ENCODE results near the gene LHPP.
A peak's percentile ranks its signal among the peaks of the same experiment; 100 is the strongest.

LHPP gene

GRCh38 chr10:124417895-124418725, 43.5 kb upstream of the LHPP start:
- H2AK5ac ChIP-seq (ENCODE audit: low read depth, low read length) = no peak overlapping the region
- WGBS, 2 donors (ENCODE audit: extremely low coverage in 2 of 2, insufficient read length in 2 of 2, insufficient replicate concordance in 1 of 2) = no CpG with 5 or more reads among the region's 64 CpGs

DNA sequence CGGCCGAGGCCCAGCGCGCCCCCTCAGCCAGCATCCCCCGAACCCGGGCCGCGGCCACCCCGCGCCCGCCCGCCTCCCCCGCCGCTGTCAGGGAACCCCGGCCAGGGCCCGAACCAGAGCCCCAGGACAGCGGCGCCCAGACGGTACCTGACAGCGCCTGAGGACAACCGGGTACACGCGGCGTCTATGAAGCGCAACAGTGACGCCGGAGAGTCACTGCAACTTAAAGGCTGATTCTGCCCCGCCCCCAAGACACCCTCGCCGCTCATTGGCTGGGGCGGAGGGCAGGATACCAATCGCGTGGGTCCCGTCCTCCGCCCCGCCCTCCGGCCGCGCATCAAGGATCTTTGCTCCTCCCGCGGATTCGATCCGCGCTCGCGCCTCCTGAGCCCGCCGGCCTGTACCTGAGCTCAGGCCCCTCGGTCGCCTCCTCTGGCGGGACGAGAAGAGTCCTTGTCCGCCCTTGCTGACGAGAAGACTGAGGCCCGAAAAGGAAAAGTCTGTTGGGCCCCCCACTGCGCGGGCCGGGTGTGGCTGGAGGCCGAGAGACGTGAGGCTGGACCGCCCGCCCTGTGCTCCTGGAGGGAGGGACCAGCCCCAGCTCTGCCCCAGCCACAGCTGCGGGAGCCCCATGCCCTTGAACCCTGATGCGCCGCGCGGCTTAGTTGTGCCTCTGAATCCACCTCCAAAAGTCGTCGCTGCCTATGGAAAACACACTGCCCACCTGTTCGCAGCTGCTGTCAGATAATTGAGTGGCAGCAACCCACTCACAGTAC, 42.7 kb upstream of the LHPP start, which contains the start of gene OAT:
OAT (minus strand) TSS at position 198 of the 776 bp plus-strand sequence. CDS start 6,752 bp downstream, outside the sequence.
- peaks cover 3 to 6% of the 10 kb centered on the region in 2 donors for H3K4me1 ChIP-seq (ENCODE audit: control insufficient read depth in 2 of 2, insufficient read depth in 1 of 2, low read depth in 1 of 2, low read length in 2 of 2)
- H3K4ac ChIP-seq (ENCODE audit: low read length) = no peak within 1 kb of the TSS
- H3K79me1 ChIP-seq (ENCODE audit: low read depth, low read length) = no peaks in the 10 kb centered on the region
- peak within 1 kb of the TSS; percentile 16 for H2BK12ac ChIP-seq (ENCODE audit: low read length)
- H3K36me3 ChIP-seq (replicated peaks in 1 of 2; ENCODE audit: control insufficient read depth in 2 of 2, insufficient read depth in 2 of 2, low read length in 2 of 2) = no peaks in the 10 kb centered on the region
- H4K91ac ChIP-seq (ENCODE audit: low read depth, low read length, poor library complexity) = no peak within 1 kb of the TSS
- H2BK5ac ChIP-seq (ENCODE audit: low read length) = peak within 1 kb of the TSS; percentile 59
- no peak within 1 kb of the TSS for H2AK5ac ChIP-seq (ENCODE audit: low read depth, low read length)
- H2BK15ac ChIP-seq (ENCODE audit: low read length) = no peak within 1 kb of the TSS
- no peak within 1 kb of the TSS for H2BK120ac ChIP-seq (ENCODE audit: low read depth, low read length)
- DNase-seq (ENCODE audit: low spot score) = peak; percentile 95
- H3K27me3 ChIP-seq (ENCODE audit: control insufficient read depth in 3 of 3, insufficient read depth in 3 of 3, low read depth in 1 of 3, low read length in 3 of 3) = peaks cover 0 to 43% (median 12%) of the 10 kb centered on the region in 3 experiments
- H3K4me2 ChIP-seq (ENCODE audit: insufficient read depth, low read length, poor library complexity, severe bottlenecking) = peak within 1 kb of the TSS; percentile 90
- peak within 1 kb of the TSS; percentile 49 for H3K14ac ChIP-seq (ENCODE audit: low read length)
- no CpG with 5 or more reads among the region's 70 CpGs for WGBS, 2 donors (ENCODE audit: extremely low coverage in 2 of 2, insufficient read length in 2 of 2, insufficient replicate concordance in 1 of 2)
- H3K9ac ChIP-seq (ENCODE audit: low read depth, low read length, poor library complexity) = peak within 1 kb of the TSS; percentile 88
- no peaks in the 10 kb centered on the region for H3K9me3 ChIP-seq (replicated peaks in 1 of 2; ENCODE audit: control insufficient read depth in 2 of 2, insufficient read depth in 1 of 2, low read depth in 1 of 2, low read length in 2 of 2)
- H2AFZ ChIP-seq (ENCODE audit: low read length) = peak within 1 kb of the TSS; percentile 97
- H3K27ac ChIP-seq (replicated peaks; ENCODE audit: low read length) = no peak within 1 kb of the TSS
- H3K4me3 ChIP-seq (ENCODE audit: low read length in 2 of 2) = peak within 1 kb of the TSS; percentile 74 to 95
- H4K8ac ChIP-seq (ENCODE audit: low read depth, low read length) = no peak within 1 kb of the TSS
- H3K18ac ChIP-seq (ENCODE audit: low read length) = peak within 1 kb of the TSS; percentile 84
- peak within 1 kb of the TSS; percentile 99 for H3K23ac ChIP-seq (ENCODE audit: low read depth, low read length, poor library complexity)

More at GRCh38 chr10:124417895-124418725, 43.5 kb upstream of the LHPP start:
- no peak overlapping the region for H4K91ac ChIP-seq (ENCODE audit: low read depth, low read length, poor library complexity)
- no peak overlapping the region for H2BK12ac ChIP-seq (ENCODE audit: low read length)
- peak overlapping the region; percentile 73 for H3K18ac ChIP-seq (ENCODE audit: low read length)
- peaks cover 0 to 38% (median 12%) of the 10 kb centered on the region in 3 experiments for H3K27me3 ChIP-seq (ENCODE audit: control insufficient read depth in 3 of 3, insufficient read depth in 3 of 3, low read depth in 1 of 3, low read length in 3 of 3)
- H2BK120ac ChIP-seq (ENCODE audit: low read depth, low read length) = no peak overlapping the region
- no peak overlapping the region for H2BK15ac ChIP-seq (ENCODE audit: low read length)
- H3K4me3 ChIP-seq (ENCODE audit: low read length in 2 of 2) = peak overlapping the region; percentile 74 to 95
- no peaks in the 10 kb centered on the region for H3K79me1 ChIP-seq (ENCODE audit: low read depth, low read length)
- H3K4me2 ChIP-seq (ENCODE audit: insufficient read depth, low read length, poor library complexity, severe bottlenecking) = peak overlapping the region; percentile 90
- H3K9ac ChIP-seq (ENCODE audit: low read depth, low read length, poor library complexity) = peak overlapping the region; percentile 80
- DNase-seq (ENCODE audit: low spot score) = peak; percentile 56
- H3K4ac ChIP-seq (ENCODE audit: low read length) = no peak overlapping the region
- no peak overlapping the region for H3K27ac ChIP-seq (replicated peaks; ENCODE audit: low read length)
- H2AFZ ChIP-seq (ENCODE audit: low read length) = peak overlapping the region; percentile 97
- peaks cover 3 to 6% of the 10 kb centered on the region in 2 donors for H3K4me1 ChIP-seq (ENCODE audit: control insufficient read depth in 2 of 2, insufficient read depth in 1 of 2, low read depth in 1 of 2, low read length in 2 of 2)
- no peak overlapping the region for H4K8ac ChIP-seq (ENCODE audit: low read depth, low read length)
- H3K9me3 ChIP-seq (replicated peaks in 1 of 2; ENCODE audit: control insufficient read depth in 2 of 2, insufficient read depth in 1 of 2, low read depth in 1 of 2, low read length in 2 of 2) = no peaks in the 10 kb centered on the region
- peak overlapping the region; percentile 99 for H3K23ac ChIP-seq (ENCODE audit: low read depth, low read length, poor library complexity)
- H3K36me3 ChIP-seq (replicated peaks in 1 of 2; ENCODE audit: control insufficient read depth in 2 of 2, insufficient read depth in 2 of 2, low read length in 2 of 2) = no peaks in the 10 kb centered on the region
- H3K14ac ChIP-seq (ENCODE audit: low read length) = peak overlapping the region; percentile 49
- peak overlapping the region; percentile 59 for H2BK5ac ChIP-seq (ENCODE audit: low read length)

GRCh38 chr10:124419635-124420034, 42.0 kb upstream of the LHPP start:
- no peak overlapping the region for H2AK5ac ChIP-seq (ENCODE audit: low read depth, low read length)
- H3K23ac ChIP-seq (ENCODE audit: low read depth, low read length, poor library complexity) = no peak overlapping the region
- H4K8ac ChIP-seq (ENCODE audit: low read depth, low read length) = no peak overlapping the region
- no peak overlapping the region for H3K4ac ChIP-seq (ENCODE audit: low read length)
- no peak overlapping the region for H2BK120ac ChIP-seq (ENCODE audit: low read depth, low read length)
- no peaks in the 10 kb centered on the region for H3K9me3 ChIP-seq (replicated peaks in 1 of 2; ENCODE audit: control insufficient read depth in 2 of 2, insufficient read depth in 1 of 2, low read depth in 1 of 2, low read length in 2 of 2)
- WGBS, 2 donors (ENCODE audit: extremely low coverage in 2 of 2, insufficient read length in 2 of 2, insufficient replicate concordance in 1 of 2) = no CpG with 5 or more reads among the region's 10 CpGs
- no peak overlapping the region for H3K4me3 ChIP-seq (ENCODE audit: low read length in 2 of 2)
- no peak overlapping the region for H3K27ac ChIP-seq (replicated peaks; ENCODE audit: low read length)
- no peaks in the 10 kb centered on the region for H3K79me1 ChIP-seq (ENCODE audit: low read depth, low read length)
- peak overlapping the region; percentile 16 for H2BK12ac ChIP-seq (ENCODE audit: low read length)
- peak overlapping the region; percentile 97 for H2AFZ ChIP-seq (ENCODE audit: low read length)
- H3K36me3 ChIP-seq (replicated peaks in 1 of 2; ENCODE audit: control insufficient read depth in 2 of 2, insufficient read depth in 2 of 2, low read length in 2 of 2) = no peaks in the 10 kb centered on the region
- no peak overlapping the region for H4K91ac ChIP-seq (ENCODE audit: low read depth, low read length, poor library complexity)
- no peak for DNase-seq (ENCODE audit: low spot score)
- H2BK15ac ChIP-seq (ENCODE audit: low read length) = no peak overlapping the region
- H3K9ac ChIP-seq (ENCODE audit: low read depth, low read length, poor library complexity) = no peak overlapping the region
- H2BK5ac ChIP-seq (ENCODE audit: low read length) = no peak overlapping the region
- no peak overlapping the region for H3K4me2 ChIP-seq (ENCODE audit: insufficient read depth, low read length, poor library complexity, severe bottlenecking)
- H3K27me3 ChIP-seq (ENCODE audit: control insufficient read depth in 3 of 3, insufficient read depth in 3 of 3, low read depth in 1 of 3, low read length in 3 of 3) = peaks cover 0 to 48% (median 12%) of the 10 kb centered on the region in 3 experiments
- H3K18ac ChIP-seq (ENCODE audit: low read length) = no peak overlapping the region
- peak overlapping the region; percentile 12 for H3K14ac ChIP-seq (ENCODE audit: low read length)
- H3K4me1 ChIP-seq (ENCODE audit: control insufficient read depth in 2 of 2, insufficient read depth in 1 of 2, low read depth in 1 of 2, low read length in 2 of 2) = peaks cover 3 to 6% of the 10 kb centered on the region in 2 donors

DNA sequence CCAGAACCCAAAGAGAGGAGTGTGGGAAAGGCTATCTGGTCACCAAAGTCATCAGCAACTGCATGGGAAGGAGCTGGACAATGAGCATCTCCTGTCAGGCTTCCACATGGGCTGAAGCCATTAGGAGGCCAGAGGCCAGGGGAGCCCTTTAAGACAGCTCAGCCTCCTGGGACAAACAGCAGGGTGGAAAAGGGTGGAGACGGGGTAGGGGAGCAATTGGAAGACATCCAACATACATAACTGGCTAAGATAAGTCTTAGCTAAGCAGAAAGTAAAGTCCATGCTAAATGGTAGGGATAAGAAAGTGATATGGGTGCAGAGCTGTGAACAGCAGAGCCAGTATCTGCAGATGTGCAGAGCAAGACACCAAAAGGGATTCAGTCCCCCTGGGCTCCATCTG, 41.4 kb upstream of the LHPP start:
- H3K27me3 ChIP-seq (ENCODE audit: control insufficient read depth in 3 of 3, insufficient read depth in 3 of 3, low read depth in 1 of 3, low read length in 3 of 3) = peaks cover 0 to 48% (median 12%) of the 10 kb centered on the region in 3 experiments
- peak overlapping the region; percentile 36 for H2AK5ac ChIP-seq (ENCODE audit: low read depth, low read length)
- H3K27ac ChIP-seq (replicated peaks; ENCODE audit: low read length) = no peak overlapping the region
- H3K4me3 ChIP-seq (ENCODE audit: low read length in 2 of 2) = no peak overlapping the region
- no peak overlapping the region for H3K4ac ChIP-seq (ENCODE audit: low read length)
- no peak for DNase-seq (ENCODE audit: low spot score)
- H4K8ac ChIP-seq (ENCODE audit: low read depth, low read length) = no peak overlapping the region
- H2BK120ac ChIP-seq (ENCODE audit: low read depth, low read length) = no peak overlapping the region
- H3K18ac ChIP-seq (ENCODE audit: low read length) = no peak overlapping the region
- no peak overlapping the region for H2BK12ac ChIP-seq (ENCODE audit: low read length)
- no peaks in the 10 kb centered on the region for H3K9me3 ChIP-seq (replicated peaks in 1 of 2; ENCODE audit: control insufficient read depth in 2 of 2, insufficient read depth in 1 of 2, low read depth in 1 of 2, low read length in 2 of 2)
- H3K36me3 ChIP-seq (replicated peaks in 1 of 2; ENCODE audit: control insufficient read depth in 2 of 2, insufficient read depth in 2 of 2, low read length in 2 of 2) = no peaks in the 10 kb centered on the region
- H3K9ac ChIP-seq (ENCODE audit: low read depth, low read length, poor library complexity) = no peak overlapping the region
- H3K23ac ChIP-seq (ENCODE audit: low read depth, low read length, poor library complexity) = no peak overlapping the region
- H4K91ac ChIP-seq (ENCODE audit: low read depth, low read length, poor library complexity) = no peak overlapping the region
- no peak overlapping the region for H2BK15ac ChIP-seq (ENCODE audit: low read length)
- H3K4me1 ChIP-seq (ENCODE audit: control insufficient read depth in 2 of 2, insufficient read depth in 1 of 2, low read depth in 1 of 2, low read length in 2 of 2) = peaks cover 3 to 6% of the 10 kb centered on the region in 2 donors
- H3K14ac ChIP-seq (ENCODE audit: low read length) = no peak overlapping the region
- no peak overlapping the region for H2AFZ ChIP-seq (ENCODE audit: low read length)
- H3K79me1 ChIP-seq (ENCODE audit: low read depth, low read length) = no peaks in the 10 kb centered on the region
- no peak overlapping the region for H2BK5ac ChIP-seq (ENCODE audit: low read length)
- no peak overlapping the region for H3K4me2 ChIP-seq (ENCODE audit: insufficient read depth, low read length, poor library complexity, severe bottlenecking)
- no CpG with 5 or more reads among the region's 1 CpG for WGBS, 2 donors (ENCODE audit: extremely low coverage in 2 of 2, insufficient read length in 2 of 2, insufficient replicate concordance in 1 of 2)

Data from neuronal stem cell (in vitro differentiated cells).